ENCODE measurements around the gene MOXD1.

Gene MOXD1

GRCh38 chr6:132399376-132400074, 1.8 kb downstream of the MOXD1 start:
- no peaks in the 10 kb centered on the region for H3K9me3 ChIP-seq
- no peaks in the 10 kb centered on the region for H3K36me3 ChIP-seq
- TF ChIP-seq CTCF (IDR thresholded peaks at IDR 0.05): no peak
- peaks cover 77% of the 10 kb centered on the region for H3K27me3 ChIP-seq
- H3K4me3 ChIP-seq (ENCODE audit: low read depth in 1 of 2, low read length in 1 of 2): no peak overlapping the region
- H3K27ac ChIP-seq: no peak overlapping the region
- H3K4me1 ChIP-seq (ENCODE audit: control insufficient read depth in 1 of 2, insufficient read depth in 1 of 2, low read depth in 1 of 2, low read length in 1 of 2): no peaks in the 10 kb centered on the region

- TF ChIP-seq CTCF (IDR thresholded peaks at IDR 0.05): no peak
- H3K27me3 ChIP-seq: peaks cover 36% of the 10 kb centered on the region
- no peaks in the 10 kb centered on the region for H3K9me3 ChIP-seq
- no peaks in the 10 kb centered on the region for H3K36me3 ChIP-seq
- no peak overlapping the region for H3K4me3 ChIP-seq (ENCODE audit: low read depth in 1 of 2, low read length in 1 of 2)
- no peaks in the 10 kb centered on the region for H3K4me1 ChIP-seq (ENCODE audit: control insufficient read depth in 1 of 2, insufficient read depth in 1 of 2, low read depth in 1 of 2, low read length in 1 of 2)
- H3K27ac ChIP-seq: no peak overlapping the region
Observed at GRCh38 chr6:132395015-132395597, 6.2 kb downstream of the MOXD1 start.

- H3K9me3 ChIP-seq: no peaks in the 10 kb centered on the region
- no peaks in the 10 kb centered on the region for H3K4me1 ChIP-seq (ENCODE audit: control insufficient read depth in 1 of 2, insufficient read depth in 1 of 2, low read depth in 1 of 2, low read length in 1 of 2)
- no peaks in the 10 kb centered on the region for H3K36me3 ChIP-seq
- no peak overlapping the region for H3K27ac ChIP-seq
- no peak overlapping the region for H3K4me3 ChIP-seq (ENCODE audit: low read depth in 1 of 2, low read length in 1 of 2)
- no peak for TF ChIP-seq CTCF (IDR thresholded peaks at IDR 0.05)
- peaks cover 17% of the 10 kb centered on the region for H3K27me3 ChIP-seq
Observed at GRCh38 chr6:132392792-132393191, 8.5 kb downstream of the MOXD1 start.

- no peak for TF ChIP-seq CTCF (IDR thresholded peaks at IDR 0.05)
- no peaks in the 10 kb centered on the region for H3K4me1 ChIP-seq (ENCODE audit: control insufficient read depth in 1 of 2, insufficient read depth in 1 of 2, low read depth in 1 of 2, low read length in 1 of 2)
- H3K4me3 ChIP-seq (ENCODE audit: low read depth in 1 of 2, low read length in 1 of 2): no peak overlapping the region
- no peak overlapping the region for H3K27ac ChIP-seq
- no peaks in the 10 kb centered on the region for H3K36me3 ChIP-seq
- H3K27me3 ChIP-seq: peaks cover 14% of the 10 kb centered on the region
- no peaks in the 10 kb centered on the region for H3K9me3 ChIP-seq
Observed at GRCh38 chr6:132392270-132392646, 9.0 kb downstream of the MOXD1 start.

GRCh38 chr6:132391391-132392269, 9.6 kb downstream of the MOXD1 start:
- Histone ChIP-seq H3K27ac (no peak overlapping the region), H3K27me3 (peaks cover 8% of the 10 kb centered on the region), H3K9me3 (no peaks in the 10 kb centered on the region), H3K4me3 (ENCODE audit: low read depth in 1 of 2, low read length in 1 of 2) (no peak overlapping the region), H3K4me1 (ENCODE audit: control insufficient read depth in 1 of 2, insufficient read depth in 1 of 2, low read depth in 1 of 2, low read length in 1 of 2) (no peaks in the 10 kb centered on the region), H3K36me3 (no peaks in the 10 kb centered on the region)
- no peak for TF ChIP-seq CTCF (IDR thresholded peaks at IDR 0.05)

Measured in neutrophil (primary cell).